GM19035 (cell line): ENCODE results near the gene WBP11.

Experiments used
- ATAC-seq: cut with Tn5 transposase; IDR thresholded peaks from one replicate; pipeline ENCODE4 v1.9.1; 2021; ENCODE audit not compliant: unreplicated experiment

Gene WBP11

DNA sequence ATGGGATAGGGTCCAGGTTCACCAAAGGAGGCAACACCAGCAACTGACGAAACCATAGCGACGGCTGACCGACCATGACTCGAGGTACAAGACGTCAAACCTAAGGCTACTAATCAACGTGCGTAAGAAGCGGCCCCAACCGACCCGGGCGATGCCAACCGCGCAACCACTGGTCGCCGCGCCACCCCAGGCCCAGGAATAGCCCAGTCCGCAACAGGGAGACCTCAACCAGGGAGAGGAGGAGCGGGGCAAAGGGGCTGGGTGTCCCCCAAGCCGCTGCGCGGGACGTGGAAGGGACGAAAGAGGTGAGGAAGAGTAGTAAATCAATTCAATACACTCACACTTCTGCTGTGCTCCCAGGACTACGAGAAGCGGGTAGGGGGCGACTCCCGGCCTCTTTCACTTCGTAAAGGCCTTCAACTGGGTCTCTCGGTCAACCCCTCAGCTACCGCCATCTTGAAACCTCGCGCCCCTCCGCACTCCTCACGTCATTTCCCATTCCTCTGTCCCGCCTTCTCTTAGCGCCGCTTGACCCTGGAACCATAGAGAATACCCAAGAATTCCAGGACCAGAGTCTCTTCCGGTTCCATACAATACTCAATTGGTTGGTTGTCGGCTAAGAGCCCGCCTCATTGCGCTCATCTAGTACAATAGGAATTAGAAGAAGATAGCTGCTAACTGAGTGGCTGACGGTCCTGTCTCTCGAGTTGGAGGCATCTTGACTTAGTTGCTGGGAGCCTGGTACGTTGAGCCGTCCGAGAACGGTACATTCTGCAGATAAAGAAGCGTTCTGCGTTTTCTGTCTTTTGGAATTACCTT is at the start of gene WBP11, which contains the start of gene C12orf60:
Gene WBP11, minus strand, starts transcription at position 468 of the 819 bp plus-strand sequence. CDS start 2,095 bp downstream, outside the sequence.
Gene C12orf60, plus strand, starts transcription at position 660 of the 819 bp plus-strand sequence. CDS start 19,266 bp downstream, outside the sequence.
- ATAC-seq, result peak; percentile 99

DNA sequence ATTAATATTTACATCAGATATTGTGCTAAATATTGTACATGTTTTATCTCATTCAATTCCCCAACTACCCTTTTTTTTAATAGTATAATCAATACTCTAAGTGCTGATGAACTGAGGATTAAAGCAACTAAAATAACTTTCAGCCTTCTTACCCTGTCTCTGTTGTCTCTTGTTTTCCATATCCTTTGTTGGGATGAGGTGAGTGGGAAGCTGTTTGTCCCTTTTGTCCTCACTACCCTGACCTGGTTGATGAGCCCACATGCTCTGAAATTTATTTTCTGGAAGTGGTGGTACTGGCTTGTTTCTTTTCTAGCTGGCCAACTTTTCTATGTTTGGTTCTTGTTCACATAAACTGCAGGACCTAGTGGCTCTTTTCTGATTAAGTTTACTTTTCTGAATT is 49.6 kb upstream of the WBP11 start:
- ATAC-seq, result no peak

DNA sequence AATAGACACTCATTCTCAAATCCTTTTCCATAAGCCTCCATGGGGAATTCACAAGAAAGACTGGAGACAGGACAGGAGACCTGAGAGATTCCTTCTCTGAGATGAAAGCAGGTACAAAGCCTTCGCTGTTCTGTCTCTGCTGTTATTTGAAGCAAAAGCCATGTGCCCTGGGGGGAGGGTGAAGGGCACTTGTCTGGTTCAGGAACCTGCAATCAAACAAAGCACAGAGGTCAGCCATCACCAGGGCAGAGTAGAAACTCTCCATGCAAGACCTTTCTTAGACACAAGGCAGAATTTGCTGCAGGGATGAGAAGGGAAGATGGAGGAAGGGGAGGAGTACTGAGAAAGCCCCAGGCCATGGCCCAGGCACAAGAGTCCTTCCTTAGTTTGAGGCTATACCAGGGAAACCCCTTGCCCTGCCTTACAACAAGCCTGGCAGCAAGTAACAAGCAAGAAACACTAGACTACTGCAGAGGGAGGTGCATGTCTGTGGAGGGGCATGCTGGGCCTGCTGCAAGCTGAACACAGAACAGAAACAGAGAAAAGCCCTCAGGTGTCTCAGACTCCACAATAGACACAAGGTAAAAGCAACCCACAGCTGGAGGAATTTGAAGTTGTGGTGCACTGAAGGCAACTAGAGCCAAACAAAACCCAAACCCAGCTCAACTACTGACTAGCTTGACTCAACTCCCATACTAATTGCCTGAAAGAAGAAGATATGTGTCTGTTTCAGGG is 47.8 kb upstream of the WBP11 start:
- ATAC-seq, result peak; percentile 51

DNA sequence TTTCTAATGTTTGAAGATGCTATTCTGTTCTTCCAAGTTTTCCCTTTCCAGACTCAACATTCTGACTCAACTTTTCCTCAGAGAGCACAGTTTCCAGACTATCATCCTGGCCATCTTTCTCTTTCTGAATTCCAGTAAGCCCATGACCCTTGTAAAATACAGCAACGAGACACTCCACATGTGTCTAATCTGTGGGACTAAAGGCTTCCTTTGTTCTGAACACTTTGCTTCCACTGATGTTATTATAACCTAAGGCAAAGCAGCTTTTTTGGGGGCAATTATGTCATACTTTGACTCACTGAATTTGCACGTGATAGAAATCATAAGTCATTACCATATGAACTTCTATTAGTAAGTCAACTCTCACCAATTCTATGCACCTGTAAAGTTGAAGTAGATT is 46.4 kb upstream of the WBP11 start:
- no peak for ATAC-seq

DNA sequence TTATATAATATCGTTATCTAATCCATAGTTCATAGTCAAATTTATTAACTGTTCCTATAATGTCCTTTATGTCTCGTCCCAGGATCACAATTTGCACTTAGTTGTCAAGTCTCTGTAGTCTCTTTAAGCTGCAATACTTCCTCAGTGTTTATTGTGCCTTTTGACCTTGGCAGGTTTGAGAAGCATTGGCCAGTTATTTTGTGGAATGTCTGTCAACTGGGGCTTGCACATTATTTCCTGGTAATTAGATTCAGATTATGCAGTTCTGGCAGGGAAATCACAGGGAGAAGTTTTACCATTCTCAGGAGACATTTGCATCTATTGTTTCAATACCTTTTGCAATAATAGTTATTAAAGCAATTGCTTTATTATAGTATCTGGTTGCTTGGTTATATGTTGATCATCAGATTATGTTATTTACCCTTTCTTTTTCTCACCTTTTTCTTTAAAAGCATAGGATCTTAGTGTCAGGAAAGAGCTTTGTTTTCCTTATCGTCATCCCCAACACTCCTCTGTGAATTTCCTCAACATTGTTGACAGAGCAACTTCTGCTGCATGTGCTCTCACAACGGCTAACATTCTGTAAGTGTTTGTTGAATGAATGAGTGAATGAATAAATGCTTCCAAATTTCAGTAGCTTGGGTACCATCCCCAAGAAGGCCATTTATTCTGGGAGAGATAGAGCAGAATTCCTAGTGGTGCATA is 43.8 kb upstream of the WBP11 start:
- ATAC-seq, result no peak

- no peak for ATAC-seq
Observed at GRCh38 chr12:14846042-14846587, 42.8 kb upstream of the WBP11 start.

DNA sequence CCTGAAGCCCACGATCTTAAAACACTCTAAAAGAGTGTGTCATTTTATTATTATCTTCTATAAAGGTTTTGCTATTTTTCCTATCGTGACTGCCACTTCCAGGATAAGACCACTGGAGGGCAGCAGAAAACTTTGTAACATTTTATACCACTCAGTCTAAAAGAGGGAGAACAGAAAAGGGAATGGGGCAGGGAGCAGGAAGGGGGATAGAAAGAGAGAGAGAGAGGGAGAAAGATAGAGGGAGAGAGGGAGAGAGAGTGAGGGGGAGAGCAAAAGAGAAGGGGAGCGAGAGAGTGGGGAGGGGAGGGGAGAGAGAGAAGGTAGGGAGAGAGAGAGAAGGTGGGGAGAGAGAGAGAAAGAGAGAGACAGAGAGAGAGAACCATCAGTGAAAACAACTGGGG is 42.1 kb upstream of the WBP11 start:
- peak; percentile 63 for ATAC-seq

- ATAC-seq, result no peak
Observed at GRCh38 chr12:14844401-14844800, 41.1 kb upstream of the WBP11 start.

DNA sequence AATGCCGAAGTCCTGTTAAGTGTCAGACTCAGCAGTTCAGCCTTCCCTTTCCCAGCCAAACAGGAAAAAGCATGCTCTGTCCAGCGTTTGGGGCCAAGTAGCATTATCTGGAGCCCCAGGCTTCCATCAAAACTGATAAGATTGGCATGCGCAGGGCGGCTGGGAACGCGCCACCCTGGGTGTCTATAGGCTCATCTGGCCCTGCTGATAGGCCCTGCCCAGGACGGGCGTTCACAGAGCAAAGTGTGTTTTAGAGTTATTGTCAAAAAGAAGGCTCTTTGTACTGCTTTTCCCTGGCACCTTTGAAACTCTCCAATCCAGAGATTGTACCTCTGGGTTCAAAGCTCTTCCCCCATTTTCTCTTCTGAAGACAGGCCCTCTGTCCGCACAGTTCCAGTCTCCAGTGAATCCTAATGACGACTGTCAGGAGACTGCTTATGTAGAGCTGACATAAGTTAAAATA is 40.2 kb upstream of the WBP11 start, which contains the start of gene ART4:
Gene ART4, minus strand, starts transcription at position 102 of the 463 bp plus-strand sequence. CDS start 413 bp downstream, outside the sequence.
- no peak for ATAC-seq

DNA sequence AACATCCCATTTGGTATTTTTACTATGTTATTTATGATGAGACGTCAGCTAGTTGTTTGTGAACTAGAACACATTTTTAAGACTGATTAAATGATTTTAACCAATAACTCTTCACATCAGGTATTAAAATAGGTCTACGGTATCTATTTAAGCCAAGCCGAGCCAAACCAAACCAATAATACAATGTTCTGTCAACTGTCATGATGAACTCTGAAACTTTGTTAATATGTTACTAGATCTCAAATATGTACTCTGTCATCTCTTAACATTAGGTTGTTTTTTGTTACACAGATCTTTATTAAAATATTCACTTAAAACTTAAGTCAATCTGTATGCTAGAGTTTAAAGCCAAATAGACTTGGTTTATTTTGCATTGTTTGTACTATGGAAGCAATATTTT is 39.0 kb upstream of the WBP11 start:
- no peak for ATAC-seq

- ATAC-seq, result no peak
Observed at GRCh38 chr12:14841761-14842160, 38.5 kb upstream of the WBP11 start.

- ATAC-seq, result no peak
Observed at GRCh38 chr12:14840616-14841015, 37.3 kb upstream of the WBP11 start.

GRCh38 chr12:14839262-14839661 is 36.0 kb upstream of the WBP11 start:
- ATAC-seq, result no peak

DNA sequence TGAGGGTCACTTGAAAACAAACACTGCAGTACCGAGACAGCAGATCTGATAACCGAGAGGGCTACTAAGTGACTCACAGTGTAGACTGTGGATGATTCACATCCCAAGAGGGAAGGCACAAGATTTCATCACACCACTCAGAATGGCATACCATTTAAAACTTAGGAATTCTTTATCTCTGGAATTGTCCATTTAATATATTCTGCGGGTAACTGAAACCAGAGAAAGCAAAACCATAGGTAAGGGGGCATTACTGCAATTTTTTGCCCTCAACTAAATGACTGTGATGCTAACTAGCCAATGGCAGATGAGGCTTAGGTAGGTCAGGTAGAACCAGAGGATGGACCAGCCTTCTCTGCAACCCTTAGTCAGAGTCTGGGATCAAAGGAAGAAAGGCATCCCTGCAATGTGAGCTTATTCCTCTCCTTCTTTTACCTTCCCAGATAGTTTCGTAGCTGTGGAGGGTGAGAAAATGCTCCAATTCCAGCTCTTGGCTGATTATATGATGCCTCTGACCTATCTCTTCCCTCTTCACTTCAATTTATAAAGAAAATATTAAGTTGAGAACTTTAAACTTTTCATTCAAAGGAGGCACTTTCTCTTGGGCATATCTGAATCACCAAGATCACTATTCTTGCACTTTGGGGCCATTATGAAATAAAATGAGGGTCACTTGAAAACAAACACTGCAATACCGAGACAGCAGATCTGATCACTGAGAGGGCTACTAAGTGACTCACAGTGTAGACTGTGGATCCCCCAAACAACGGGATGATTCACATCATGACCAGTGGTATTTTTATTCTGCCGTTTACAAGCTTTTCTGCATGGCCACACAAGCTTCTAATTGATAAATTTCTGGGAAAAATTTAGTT is 33.3 kb upstream of the WBP11 start:
- ATAC-seq, result no peak

- no peak for ATAC-seq
Observed at GRCh38 chr12:14834509-14834908, 31.2 kb upstream of the WBP11 start.

GRCh38 chr12:14833952-14834351 is 30.7 kb upstream of the WBP11 start:
- no peak for ATAC-seq

- ATAC-seq, result no peak
Observed at GRCh38 chr12:14833336-14833735, 30.1 kb upstream of the WBP11 start.

GRCh38 chr12:14828892-14829291 is 25.6 kb upstream of the WBP11 start:
- ATAC-seq, result no peak

- no peak for ATAC-seq
Observed at GRCh38 chr12:14827043-14827442, 23.8 kb upstream of the WBP11 start.

DNA sequence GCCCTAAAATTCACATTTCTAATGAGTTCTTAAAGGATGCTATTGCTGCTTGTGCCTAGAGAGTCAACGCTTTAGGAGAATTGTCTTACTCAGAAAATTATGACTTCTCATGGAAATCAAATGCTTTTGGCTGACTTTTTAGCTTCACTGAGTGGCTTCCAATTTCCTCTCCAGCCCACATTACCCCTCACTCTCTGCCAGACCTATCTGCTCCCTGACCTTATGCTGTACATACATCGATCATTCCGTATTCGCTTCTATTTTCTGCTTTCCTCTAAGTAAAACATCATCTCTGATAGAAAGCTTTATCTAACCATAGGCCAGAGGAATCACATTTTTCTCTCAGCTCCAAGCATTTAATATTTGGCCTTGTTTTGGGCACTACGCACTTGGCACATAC is 23.2 kb upstream of the WBP11 start:
- ATAC-seq, result no peak
